GM03348 (cell line): Measurements from ENCODE around the gene HOXA4.
A peak's percentile ranks its signal among the peaks of the same experiment; 100 is the strongest.

Source experiments
- DNase-seq: peaks from one replicate; pipeline ENCODE4 v3.0.0; 2012; ENCODE audit warnings: low spot score

The HOXA4 gene

DNA sequence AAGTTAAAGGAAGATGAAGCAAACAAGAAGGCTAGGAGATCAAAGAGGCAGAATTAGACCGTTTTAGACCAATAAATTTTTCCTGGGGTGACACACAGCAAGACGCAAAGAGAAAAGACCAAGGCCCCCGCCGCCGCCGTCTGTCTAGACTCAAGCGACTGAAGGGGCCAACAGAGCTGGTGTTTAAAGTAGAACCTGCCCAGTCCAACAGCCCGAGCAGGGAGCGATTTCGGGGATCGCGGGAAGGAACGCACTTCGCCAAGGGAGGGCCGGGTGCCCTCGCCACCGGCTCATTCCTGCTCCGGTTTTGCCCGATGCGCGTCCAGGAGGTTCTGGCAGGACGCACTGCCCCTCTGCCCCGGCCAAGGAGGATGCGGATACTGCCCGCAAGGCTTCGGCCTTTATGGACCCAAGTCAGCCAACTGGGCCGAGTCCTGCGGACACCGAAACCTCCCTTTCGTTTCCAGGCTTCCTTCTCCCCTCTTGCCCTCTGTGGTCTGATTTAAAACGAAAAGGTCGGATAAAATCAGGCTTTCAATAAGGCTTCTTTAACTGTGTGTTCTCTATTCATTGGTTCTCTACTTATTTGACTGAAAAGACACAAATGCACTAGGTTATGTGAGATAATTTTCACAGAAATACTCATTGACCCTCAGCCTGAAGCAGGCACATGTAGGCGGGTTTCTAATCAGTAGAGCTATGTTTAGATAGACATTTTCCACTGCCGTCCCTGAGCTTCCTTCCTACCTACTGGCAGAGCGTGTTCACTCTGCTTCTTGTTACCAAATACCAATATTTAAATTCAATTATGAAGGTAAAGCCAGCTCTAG lies 28.1 kb upstream of the HOXA4 start:
- no peak for DNase-seq

DNA sequence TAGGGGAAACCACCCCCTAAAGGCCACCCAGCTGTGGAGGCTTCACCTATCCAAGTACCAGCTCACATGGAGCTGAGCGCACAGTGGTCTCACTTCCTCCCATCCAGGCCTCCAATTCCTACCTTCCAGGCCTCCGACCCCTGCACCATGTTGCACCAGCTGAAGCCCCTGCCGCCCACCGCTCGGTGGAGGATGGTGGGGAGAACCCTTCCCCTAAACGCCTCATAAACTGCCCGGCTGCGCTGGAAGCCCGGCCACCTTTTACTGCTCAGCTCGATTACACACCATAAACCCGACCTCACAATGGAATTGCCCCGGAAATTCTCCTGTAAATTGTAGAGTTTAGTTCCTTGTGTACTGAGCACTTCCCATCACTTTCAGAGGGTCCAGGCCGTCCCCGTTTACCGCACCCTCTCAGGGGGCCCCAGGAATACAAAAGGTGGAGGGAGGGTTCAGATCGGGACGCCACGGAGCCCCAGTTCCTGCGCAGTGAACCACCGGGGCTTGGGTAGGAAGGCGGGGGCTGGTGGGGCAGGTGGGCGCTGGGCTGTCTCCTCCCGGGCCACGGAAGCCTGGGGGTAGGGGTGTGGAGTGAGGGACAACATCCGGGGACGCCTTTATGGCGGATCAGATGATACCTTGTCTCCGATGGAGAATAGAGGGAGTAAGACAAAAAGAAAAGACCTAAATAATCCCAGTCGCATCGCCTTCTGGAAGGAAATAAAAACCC lies 27.3 kb upstream of the HOXA4 start:
- no peak for DNase-seq

DNA sequence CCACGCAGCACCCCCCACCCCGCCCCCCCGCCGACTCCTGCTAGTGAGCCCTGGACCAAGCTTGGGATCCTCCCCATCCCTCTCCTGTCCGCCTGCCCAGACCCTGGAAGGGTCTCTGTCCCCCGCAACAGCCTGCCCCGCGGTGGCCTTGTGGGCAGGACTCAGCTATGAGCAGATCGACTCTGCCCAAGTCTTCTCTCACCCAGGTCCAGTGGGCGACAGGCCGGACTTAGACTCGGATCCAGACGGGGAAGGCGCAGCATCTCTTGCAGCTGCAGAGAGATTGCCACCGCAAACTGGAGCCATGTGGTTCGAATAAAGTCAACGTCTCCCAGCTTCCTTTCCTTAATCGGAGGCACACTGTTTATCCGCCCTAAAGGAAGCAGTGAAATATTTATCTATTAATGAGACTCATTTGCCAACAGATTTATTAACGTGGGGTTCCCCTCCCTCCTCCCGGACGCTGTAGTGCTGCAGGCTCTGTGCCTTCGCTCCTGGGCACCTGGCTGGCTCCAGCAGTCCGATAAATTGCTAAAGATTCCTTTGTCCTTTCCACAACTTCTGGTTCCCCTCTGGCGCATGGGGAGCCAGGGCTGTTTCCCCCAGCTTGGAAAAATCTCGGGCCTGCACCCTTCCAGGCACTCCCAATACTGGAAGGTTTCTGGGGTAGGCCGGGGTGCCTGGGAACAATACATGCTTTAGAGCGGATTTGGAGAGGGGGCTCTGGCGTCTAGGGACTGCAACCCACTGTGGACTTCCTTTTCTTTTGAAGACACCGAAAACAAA lies 26.6 kb upstream of the HOXA4 start:
- DNase-seq, result no peak

DNA sequence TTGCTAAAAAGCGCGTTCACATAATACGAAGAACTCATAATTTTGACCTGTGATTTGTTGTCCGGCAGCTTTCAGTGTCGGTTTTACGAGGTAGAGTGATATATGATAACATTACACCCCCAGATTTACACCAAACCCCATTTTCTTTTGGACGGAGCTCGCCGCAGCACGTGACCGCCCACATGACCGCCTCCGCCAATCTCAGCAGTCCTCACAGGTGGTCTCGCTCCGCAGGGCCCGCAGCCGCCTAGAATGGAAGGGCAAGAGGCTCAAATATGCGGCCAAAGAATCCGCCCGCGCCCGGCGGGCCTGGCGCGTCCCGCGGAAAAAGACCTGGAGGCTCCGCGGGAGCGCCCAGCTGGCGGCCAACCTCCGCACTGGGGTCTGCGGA lies 25.9 kb upstream of the HOXA4 start, which contains the start of gene HOXA7:
Gene HOXA7 (minus strand): TSS at position 168 of the 391 bp plus-strand sequence. CDS start 130 bp downstream, at position 38.
- peak; percentile 85 for DNase-seq

DNA sequence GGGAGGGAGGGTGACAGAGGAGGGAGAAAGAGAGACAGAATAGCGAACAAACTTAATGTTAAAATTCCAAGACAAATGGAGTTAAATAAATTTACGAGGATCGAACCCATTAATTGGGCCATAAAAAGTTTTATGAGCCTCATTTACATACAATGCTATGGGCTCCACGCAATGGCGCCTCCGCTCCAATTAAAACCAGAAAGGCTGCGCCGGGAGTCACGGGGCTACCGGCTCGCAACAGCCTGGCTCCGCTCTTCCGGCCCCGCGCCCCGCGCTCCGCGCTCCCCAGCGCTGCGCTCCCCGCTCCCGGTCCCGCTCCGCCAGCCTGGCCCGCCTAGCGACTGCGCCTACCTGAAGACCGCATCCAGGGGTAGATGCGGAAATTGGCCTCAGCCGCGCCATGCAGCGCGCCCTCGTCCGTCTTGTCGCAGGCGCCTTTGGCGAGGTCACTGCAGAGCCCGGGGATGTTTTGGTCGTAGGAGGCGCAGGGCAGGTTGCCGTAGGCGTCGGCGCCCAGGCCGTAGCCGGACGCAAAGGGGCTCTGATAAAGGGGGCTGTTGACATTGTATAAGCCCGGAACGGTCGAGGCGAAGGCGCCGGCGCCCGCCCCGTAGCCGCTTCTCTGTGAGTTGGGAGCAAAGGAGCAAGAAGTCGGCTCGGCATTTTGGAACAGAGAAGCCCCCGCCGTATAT lies 25.4 kb upstream of the HOXA4 start:
- peak; percentile 57 for DNase-seq

DNA sequence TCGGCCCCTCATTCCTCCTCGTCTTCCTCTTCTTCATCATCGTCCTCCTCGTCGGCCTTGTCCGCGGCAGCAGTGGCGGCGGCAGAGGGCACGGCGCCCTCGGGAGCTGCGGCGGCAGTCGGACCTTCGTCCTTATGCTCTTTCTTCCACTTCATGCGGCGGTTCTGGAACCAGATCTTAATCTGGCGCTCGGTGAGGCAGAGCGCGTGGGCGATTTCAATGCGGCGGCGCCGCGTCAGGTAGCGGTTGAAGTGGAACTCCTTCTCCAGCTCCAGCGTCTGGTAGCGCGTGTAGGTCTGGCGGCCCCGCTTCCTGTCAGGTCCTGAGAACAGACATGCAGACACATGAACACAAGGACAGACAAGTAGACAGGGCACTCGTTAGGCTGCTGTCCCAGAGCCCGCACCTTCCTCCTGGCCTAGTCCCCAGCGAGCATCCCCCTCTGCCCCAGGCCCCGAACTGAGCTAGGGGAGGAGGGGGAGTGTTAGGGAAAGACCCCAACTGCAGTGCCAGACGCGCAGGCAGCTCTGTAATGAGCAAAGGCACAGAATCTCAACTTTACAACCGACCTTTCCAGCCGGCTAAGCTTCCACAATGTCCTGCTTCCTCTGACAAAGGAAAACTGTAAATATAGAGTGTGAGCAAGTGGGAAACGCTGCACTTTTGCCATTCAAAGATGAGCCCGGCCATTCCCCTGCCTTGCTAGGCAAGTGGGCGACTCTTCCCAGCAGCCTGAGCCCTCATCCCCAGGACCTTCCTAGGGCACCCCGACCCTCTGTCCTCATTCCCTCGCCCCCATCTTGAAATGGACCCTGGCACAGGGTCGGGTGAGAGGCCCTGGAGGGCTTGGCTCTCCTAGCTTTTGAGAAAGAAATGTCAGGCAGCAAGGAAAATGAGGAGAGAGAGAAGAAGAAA lies 24.6 kb upstream of the HOXA4 start:
- no peak for DNase-seq

DNA sequence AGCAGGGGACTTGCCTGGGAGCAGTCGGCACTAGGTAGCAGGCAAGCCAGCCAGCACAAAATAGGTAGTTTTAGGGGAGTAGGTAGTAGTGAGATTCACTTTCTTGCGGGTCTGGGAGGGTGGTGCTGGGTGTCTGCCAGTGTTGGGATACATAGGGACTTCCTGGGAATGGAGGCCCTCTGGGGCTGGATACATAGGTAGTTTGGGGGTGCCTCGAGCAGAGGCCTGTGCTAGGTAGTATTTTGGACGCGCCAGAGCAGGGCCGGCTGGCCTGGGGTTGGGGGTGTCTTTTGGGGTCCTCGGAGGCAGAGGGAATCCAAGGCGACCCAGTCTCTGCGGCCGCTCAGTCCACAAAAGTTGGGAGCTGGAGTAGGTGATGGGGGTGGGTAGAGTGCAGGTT lies 23.8 kb upstream of the HOXA4 start:
- no peak for DNase-seq

DNA sequence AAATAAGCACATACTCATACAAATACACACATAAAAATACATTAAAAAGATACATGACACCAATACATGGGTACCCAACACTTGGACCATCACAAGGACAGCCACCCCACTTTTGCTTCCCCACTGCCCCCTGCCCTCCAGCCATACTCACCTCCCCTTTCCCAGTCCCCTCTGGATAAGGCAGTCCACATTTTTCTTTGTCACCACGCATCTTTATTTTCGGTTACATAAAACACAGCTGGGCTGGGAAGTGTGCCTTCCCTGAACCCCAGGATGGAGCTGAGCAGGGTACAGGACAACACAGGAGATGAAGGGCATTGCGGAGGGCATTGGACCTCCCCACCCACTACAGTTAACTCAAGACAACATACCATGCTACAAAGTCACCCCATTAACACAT lies 23.0 kb upstream of the HOXA4 start:
- DNase-seq, result no peak

DNA sequence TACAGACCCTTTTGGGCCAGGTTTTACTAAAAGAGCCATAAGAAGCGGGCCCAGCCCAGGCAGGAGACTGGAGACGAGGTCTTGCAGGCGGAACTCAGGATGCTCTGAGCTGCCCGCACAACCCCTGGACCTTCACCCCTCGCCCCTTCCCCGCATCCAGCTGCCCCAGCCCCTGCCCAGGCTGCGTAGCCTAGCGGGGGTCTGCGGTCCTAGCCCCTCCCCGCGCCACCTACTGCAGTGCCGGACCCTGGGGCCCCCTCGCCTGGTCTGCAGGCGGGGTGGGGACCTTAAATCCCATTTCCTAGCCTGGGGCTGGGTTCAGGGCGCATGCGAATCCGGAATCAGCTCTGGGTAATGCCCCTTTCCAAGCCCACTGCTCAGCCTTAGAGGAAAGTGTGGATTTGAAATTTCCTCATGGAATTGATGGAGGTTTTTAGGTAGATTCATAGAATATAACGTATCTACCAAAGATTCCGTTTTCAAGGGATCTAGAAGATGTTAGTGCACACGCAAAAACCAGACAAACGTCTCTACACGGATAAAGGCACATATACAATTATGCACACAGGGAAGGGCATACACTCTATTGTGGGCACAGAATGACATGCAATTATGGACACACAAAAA lies 22.4 kb upstream of the HOXA4 start:
- DNase-seq, result no peak

DNA sequence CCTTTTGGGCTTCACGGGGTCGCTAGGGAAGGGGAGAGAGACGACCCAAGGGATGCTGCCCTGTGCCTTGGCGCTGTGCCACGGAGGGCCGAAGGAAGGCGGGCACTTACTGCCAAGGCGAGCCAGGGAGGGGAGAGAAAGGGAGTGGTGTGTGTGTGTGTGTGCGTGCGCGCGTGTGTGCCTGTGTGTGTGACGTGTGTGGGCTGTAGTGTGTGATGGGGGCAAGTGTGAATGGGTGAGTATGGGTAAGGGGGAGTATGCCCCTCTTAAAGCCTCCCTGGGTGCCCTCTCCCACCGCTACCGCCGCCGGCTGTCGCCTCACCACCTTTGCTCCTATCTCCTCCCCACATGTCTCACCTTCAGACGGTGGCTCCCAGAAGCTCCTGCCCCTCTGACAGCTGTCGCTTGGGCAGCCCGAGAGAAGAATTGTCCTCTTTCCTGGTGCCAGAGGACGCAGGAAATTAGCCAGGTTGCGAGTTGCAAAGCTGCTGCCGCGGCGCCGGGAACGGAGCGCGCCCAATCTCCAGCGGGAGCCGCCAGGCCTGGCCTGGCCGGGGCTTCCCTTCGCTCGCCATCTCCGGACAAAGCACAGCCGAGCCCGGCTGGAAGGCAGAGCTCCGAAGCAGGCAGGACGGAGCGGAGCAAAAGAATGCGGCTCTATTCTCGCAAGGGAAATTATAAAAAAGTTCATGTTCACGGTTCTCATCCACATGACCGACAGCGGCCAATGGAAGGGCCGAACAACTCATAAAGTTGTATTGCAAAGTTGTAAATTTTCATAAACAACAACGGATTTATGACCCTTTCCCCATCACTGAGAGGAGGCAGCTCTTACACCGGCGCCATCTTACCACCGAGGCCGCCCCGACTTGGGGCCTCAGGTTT lies 21.6 kb upstream of the HOXA4 start, which contains the start of gene HOXA3:
Gene HOXA3 (minus strand): TSS at position 653 of the 885 bp plus-strand sequence. CDS start 41,943 bp downstream, outside the sequence.
- peak; percentile 78 for DNase-seq

DNA sequence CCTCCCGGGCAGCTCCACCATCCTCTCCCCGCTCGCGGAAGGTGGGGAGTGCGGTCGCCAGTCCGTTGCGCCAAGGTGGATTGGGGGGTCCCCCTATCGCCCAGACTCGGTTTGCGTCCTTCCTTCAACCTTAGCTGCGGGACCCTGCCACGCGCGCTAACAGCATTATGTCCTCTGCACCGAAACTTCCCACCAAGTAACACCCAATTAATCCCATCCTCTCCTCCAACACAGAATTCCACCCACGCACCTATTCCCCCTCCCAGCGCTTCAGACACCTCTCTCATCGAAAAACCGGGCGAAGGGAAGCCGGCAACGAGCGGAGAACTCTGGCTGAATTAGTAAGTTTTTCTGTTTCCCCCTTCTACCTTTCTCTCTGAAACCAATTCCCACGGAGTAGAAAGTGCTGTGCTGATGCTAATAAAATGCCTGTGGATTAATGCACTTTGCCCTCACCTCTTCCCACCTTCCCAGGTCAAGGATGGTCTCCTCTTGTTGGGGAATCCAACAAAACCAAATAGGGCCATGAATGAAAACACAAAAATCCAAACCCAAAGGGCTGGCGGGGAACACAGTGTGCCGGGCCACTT lies 20.9 kb upstream of the HOXA4 start:
- DNase-seq, result no peak

DNA sequence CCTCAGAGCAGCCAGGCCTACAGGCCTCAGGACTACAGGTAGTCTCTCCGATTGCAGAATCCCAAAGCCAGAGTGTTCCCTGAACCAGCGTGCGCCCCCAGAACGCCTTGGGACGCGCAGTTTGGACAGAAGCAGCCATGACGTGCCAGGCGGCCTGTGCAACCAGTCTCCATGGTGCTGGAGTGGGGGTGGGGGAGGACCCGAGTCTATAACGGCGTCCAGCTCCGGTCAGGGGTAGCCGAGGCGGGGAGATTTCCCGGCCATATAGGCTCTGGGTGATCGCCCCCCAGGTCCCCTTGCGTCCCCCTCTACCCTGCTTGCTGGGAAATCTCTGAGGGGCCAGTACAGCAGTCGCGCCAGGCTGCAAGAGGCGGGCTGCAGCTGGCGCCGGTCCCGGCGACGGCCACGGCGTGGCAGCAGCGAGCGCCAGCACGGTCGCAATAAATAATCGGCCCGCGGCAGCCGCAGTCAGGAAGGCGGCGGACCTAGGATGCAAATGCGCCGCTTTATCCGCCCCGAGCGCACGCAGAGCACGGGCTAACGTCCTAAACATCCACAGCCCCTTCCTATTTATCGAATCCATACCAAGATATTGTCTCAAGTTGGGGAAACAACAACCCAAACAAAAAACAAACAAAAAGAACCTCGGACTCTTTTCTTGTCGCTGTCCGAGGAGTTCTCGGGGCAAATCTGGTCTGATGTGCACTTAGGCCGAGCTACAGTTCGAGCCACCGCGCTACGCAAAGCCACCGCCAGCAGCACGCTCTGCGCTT lies 20.2 kb upstream of the HOXA4 start:
- peak; percentile 91 for DNase-seq

DNA sequence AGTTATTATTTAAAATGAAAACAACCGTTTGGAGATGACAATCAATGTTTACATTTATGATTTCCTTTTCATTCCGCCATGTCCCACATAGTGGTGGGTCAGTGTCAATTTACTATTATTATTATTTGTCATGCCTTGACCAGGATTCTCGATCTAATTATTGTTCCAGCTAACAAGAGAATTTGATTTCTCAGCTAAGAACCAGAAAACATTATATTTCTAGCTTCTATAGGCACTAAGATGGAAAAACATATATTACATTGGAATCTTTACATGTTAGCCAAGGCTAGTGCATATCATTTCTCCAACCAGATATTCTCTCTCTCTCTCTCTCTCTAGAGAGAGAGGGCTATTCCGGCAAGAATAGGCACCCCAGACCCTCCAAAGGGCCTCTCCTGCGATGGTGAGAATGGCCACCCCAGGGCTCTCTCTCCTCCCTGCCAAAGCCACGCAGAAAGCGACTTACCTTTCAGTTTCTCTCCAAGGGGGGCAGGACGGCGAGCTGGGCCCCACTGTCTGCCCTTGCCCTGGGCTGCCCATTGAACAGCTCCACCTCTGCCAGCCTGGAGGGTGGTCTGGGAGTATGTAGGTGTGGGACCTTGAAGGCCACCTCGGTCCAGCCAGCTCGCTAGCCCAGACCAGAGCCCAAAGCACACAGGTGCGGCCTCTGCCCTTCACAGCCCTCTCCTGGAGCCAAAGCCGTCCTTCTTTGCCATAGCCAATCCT lies 19.4 kb upstream of the HOXA4 start:
- DNase-seq, result no peak

DNA sequence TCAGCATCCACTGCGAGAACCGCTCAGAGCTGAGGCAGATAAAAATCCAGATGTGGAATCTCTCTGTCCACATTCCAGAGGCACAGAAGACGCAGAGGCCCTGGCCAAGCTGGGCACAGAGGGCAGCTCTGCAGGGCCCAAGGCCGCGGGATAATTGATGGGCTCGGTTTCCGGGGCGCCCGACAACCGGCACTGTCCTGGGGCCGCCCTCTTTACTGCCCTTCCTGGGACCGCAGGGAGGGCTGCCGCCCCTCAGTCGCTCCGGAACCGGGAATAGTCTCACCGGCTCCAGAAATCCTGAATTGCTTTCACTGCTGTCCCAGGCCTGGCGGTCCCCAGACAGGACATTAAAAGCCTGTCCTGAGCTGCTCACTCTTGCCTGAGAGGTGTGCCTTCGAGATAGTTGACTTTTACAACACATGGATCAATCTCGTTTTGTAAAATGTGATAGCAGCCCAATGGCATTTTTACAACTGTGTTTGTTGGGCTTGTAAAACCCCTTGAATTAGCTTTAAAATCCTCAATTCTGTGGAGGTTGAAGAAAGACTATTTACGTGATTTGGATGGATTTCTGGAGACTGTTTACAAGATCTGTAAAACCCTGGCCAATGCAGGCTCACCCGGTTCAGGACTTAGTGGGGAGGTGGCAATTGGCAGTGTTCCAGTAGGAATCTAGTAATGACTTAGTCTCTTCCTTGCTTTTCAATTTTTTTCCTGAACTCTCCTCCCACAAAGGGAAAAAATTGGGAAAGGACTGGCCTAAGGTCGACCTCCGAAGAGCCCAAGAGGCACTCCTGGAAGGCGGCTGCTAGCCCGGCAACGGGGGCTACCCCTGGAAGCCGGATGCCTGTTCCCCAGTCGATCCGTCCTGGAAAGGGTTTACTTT lies 18.4 kb upstream of the HOXA4 start:
- peak; percentile 42 for DNase-seq

DNA sequence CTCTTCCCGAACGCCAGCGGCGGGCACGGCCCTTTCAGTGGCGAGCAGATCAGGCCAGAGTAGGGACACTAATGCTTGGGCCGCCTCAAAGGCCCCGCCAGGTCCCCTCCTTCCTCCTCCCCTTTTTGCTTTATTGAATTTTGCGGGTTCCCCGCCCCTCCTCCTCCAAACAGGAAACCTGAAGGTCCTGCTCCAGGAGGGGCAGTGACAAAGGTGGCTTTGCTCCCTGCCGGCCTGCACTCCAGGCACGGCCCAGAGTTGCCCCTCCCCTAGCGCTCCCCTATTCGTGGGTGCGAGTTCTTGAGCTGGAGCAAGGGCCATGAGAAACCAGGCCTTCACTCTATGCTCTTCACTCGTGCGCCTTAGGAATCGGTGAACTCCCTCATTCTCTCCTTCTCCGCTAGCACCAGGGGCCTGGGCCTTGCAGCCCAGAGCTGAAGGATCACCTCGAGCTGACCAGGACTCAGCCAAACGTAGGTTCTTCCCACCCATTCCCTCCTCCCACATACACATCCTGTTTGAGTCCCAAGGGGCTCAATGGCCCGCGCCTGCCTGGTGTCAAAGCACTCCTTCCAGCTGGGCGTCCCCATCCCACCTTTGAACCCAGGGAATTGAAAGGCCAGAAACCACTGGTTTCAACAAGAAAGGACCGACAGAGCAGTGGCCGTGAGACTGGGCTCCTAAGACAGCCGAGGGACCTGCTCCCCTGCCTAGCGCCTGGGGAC lies 17.6 kb upstream of the HOXA4 start:
- DNase-seq, result peak; percentile 54
